Suprapubic skin (tissue), 4 donors: Measurements from ENCODE around the gene NIPAL1.

ENCODE experiments used
- CTCF ChIP-seq, 2 donors: fragments of 200-600 bp in 1 of 2; fragments of 450-650 bp in 1 of 2; sonication (generic) in 1 of 2; IDR thresholded peaks; one replicate each; pipeline ENCODE4 v1.5.1; 2016 to 2019; ENCODE audit warnings: antibody characterized with exemption in 2 of 2, mild to moderate bottlenecking in 1 of 2, moderate library complexity in 1 of 2
- POLR2A ChIP-seq, 2 donors: fragments of 450-650 bp; IDR thresholded peaks; one replicate each; pipeline ENCODE4 v1.6.1; 2017; ENCODE audit warnings: antibody characterized with exemption in 2 of 2, mild to moderate bottlenecking in 2 of 2, moderate library complexity in 2 of 2
- POLR2AphosphoS5 ChIP-seq, 3 donors: sonication (generic); formaldehyde crosslinking; IDR thresholded peaks; one replicate each; pipeline ENCODE4 v1.6.1; 2017; ENCODE audit warnings: antibody characterized with exemption in 3 of 3

DNA sequence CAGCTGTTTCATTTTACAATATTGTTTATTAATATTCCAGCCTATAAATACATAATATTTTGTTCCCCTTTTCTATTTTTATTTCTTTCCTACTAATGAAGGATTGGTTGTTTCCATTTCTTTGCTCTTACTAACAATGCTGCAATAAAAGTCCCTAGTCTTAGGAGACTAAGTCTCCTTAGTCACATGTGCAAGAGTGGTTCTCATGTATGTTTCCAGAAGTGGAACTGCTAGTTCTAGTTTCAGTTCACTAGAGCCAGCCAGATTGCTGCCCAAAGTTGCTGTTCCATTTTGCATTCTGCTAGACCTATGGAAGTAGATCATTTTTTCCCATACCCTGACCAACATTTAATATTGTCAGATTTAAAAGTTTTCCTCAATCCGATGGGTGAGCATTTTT, 44.4 kb upstream of the NIPAL1 start:
- TF ChIP-seq CTCF (IDR thresholded peaks at IDR 0.05) (no peak), POLR2A (IDR thresholded peaks at IDR 0.05) (no peak), POLR2AphosphoS5 (IDR thresholded peaks at IDR 0.05) (no peak)
